HUDEP-2 (cell line): ENCODE data around the gene PELI3.
"Not testable (repeated sequence)": the region's sequence is repeated elsewhere in the genome, so short reads cannot be mapped to it uniquely, and the experiment has no call there.

ENCODE experiments used
- DNase-seq, 76 experiments: peaks; one replicate each; lab custom pipeline; 2025; ENCODE audit not compliant: unreplicated experiment in 76 of 76; lab: John Stamatoyannopoulos, UW

The PELI3 gene

GRCh38 chr11:66466225-66467033 lies at the start of gene PELI3:
TSS of gene PELI3 (plus strand) at chr11:66466905. CDS start at chr11:66468129, 1,224 bp downstream.
- DNase-seq = peak in 73 of 76 experiments; percentile 15 to 93 (median 80)

GRCh38 chr11:66417000-66417399 lies 49.7 kb upstream of the PELI3 start:
- no peak for DNase-seq

GRCh38 chr11:66418168-66418985 lies 48.3 kb upstream of the PELI3 start:
- DNase-seq = peak in 59 of 76 experiments; percentile 4 to 69 (median 39)

GRCh38 chr11:66418986-66419308 lies 47.8 kb upstream of the PELI3 start:
- DNase-seq = no peak

- no peak for DNase-seq
Measured at GRCh38 chr11:66419825-66420224, 46.9 kb upstream of the PELI3 start.

GRCh38 chr11:66420671-66421476 lies 45.8 kb upstream of the PELI3 start, which contains the start of gene NPAS4:
TSS of gene NPAS4 (plus strand) at chr11:66421035. CDS start at chr11:66421180, 145 bp downstream.
- DNase-seq = no peak

GRCh38 chr11:66421492-66422205 lies 45.1 kb upstream of the PELI3 start:
- DNase-seq = peak in 62 of 76 experiments; percentile 8 to 77 (median 50)

GRCh38 chr11:66426314-66426713 lies 40.4 kb upstream of the PELI3 start:
- DNase-seq = no peak

GRCh38 chr11:66428933-66429332 lies 37.8 kb upstream of the PELI3 start:
- no peak for DNase-seq

- peak in 59 of 76 experiments; percentile 2 to 69 (median 33) for DNase-seq
Measured at GRCh38 chr11:66429983-66430602, 36.6 kb upstream of the PELI3 start.

GRCh38 chr11:66431287-66431686 lies 35.4 kb upstream of the PELI3 start:
- not testable (repeated sequence) for DNase-seq

GRCh38 chr11:66431871-66432329 lies 34.8 kb upstream of the PELI3 start:
- DNase-seq = not testable (repeated sequence)

- no peak for DNase-seq
Measured at GRCh38 chr11:66432597-66432996, 34.1 kb upstream of the PELI3 start.

- no peak for DNase-seq
Measured at GRCh38 chr11:66437979-66438503, 28.7 kb upstream of the PELI3 start.

GRCh38 chr11:66438504-66439466 lies 27.9 kb upstream of the PELI3 start, which contains the start of gene MRPL11:
TSS of gene MRPL11 (minus strand) at chr11:66438848. CDS start at chr11:66438754, 94 bp downstream.
- peak in 74 of 76 experiments; percentile 28 to 94 (median 79) for DNase-seq

- DNase-seq = not testable (repeated sequence)
Measured at GRCh38 chr11:66440101-66440939, 26.4 kb upstream of the PELI3 start.

- DNase-seq = not testable (repeated sequence)
Measured at GRCh38 chr11:66440940-66441282, 25.8 kb upstream of the PELI3 start.
